ENCODE measurements around the gene TMEM30B.

TMEM30B gene

DNA sequence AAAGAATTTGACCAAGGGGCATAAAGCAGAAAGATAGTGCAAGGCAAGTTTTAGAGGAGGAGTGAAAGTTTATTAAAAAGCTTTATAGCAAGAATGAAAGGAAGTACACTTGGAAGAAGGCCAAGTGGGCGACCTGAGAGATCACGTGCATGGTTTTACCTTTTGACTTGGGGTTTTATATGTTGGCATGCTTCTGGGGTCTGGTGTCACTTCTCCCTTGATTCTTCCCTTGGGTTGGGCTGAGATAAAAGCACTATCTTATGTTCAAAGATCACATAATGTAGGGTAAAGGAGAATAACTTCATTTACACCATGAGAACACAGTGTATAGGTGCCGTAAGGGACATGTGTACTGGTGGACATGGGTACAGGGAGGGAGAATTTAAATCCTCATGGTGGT, 17.7 kb upstream of the TMEM30B start:
- DNase-seq, result peak; percentile 20

DNA sequence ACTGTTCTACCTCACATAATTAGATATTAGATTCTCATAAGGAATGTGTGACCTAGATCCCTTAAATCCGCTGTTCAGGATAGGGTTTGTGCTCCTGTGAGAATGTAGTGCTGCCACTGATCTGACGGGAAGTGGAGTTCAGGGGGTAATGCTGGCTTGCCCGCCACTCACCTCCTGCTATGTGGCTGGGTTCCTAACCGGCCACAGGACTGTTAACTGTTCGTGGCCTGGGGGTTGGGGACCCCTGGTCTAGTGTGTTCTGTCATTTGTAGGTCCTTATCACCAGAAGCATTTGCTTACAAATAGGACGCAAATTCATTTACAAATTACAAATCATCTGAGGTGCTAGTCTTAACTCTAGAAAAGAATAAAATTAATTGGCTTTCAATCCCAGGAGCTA, 16.4 kb upstream of the TMEM30B start:
- DNase-seq, result no peak

- peak; percentile 72 for DNase-seq
Observed at GRCh38 chr14:61296719-61297502, 15.8 kb upstream of the TMEM30B start.

GRCh38 chr14:61296151-61296550, 15.0 kb upstream of the TMEM30B start:
- DNase-seq, result peak; percentile 31

DNA sequence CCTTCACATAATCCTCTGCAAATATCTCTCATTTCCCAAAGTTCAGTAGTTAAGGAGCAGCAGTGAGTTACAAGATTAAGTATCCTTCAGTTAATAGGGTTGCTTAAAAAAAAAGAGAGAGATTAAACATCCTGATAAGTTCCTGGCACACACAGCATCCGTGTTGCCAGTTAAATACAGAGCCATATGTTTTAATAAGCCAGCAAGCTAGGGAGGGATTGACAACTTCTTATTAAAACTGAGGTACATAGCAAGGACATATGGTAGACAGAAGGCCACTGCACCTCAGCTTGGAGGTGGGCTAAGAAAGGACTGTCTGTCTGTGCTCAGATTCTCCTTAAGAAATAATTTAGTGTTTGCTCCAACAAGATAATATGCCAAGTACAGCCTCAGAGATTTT, 9.6 kb upstream of the TMEM30B start:
- DNase-seq, result peak; percentile 37

DNA sequence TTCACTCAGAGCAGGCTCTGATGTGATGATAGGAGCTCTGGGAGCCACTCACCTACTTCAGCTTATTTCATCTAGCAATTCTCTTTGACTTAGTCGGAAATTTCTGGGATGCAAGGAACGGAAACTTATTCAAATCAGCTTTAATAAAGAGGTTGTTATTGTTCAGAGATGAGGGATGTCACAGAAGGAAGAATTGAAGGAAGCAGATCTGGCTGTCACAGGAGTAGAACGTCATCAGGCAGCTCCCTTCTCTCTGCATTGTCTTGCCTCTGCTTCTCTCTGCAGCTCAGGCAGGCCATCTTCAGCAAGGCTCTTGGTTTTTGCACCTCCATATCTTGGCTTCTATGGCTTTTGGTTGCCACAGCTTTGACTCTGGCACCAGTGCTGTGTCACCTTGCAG, 7.6 kb upstream of the TMEM30B start:
- no peak for DNase-seq

DNA sequence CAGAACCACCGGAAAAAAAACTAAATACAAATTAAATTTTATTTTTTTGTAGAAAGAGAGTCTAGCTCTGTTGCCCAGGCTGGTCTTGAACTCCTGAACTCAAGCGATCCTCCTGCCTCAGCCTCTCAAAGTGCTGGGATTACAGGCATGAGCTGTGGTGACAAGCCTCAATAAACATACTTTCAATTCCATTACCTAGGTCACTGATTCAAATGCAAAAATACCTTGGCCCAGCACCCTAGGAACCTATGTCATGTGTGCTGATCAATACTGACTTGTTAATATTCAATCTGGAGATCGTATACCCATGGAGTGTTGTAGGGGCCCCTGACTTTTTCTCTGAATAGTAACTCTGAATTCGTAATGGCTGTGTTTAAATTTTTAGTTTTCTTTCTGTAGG, 7.1 kb upstream of the TMEM30B start:
- DNase-seq, result no peak

DNA sequence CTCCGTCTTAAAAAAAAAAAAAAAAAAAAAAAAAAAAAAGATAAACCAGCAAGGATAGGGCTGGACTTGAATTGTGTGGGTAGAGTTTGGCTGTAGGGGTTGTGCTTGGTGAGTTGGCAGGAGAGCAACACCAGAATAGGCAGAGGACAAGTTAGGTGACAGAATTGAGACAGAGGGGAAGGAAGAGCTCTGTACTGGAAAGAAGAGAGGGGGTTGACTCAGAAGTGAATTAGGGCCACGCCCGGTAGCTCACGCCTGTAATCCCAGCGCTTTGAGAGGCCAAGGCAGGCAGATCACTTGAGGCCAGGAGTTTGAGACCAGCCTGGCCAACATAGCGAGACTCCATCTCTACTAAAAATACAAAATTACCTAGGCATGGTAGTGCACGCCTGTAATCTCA, 6.1 kb upstream of the TMEM30B start:
- no peak for DNase-seq

DNA sequence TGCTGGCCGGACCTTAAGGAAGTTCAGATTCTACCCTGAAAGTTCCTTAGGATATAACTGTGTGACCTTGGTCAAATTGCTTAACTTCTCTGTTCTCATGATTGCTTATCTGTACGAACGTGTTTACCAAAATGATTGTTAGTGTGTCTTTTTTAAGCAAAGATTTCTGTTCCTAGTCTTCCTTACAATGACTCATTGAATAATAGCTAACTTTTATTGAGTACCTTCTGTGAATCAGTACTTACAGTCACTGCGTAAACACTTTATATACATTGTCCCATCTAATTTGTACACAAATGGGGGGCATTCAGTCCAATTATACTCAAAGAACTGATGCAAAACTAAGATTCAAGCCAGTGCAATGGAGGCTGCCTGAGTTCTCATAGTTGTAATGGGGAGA, 4.2 kb upstream of the TMEM30B start:
- no peak for DNase-seq

- peak; percentile 42 for DNase-seq
Observed at GRCh38 chr14:61284001-61284400, 2.9 kb upstream of the TMEM30B start.

DNA sequence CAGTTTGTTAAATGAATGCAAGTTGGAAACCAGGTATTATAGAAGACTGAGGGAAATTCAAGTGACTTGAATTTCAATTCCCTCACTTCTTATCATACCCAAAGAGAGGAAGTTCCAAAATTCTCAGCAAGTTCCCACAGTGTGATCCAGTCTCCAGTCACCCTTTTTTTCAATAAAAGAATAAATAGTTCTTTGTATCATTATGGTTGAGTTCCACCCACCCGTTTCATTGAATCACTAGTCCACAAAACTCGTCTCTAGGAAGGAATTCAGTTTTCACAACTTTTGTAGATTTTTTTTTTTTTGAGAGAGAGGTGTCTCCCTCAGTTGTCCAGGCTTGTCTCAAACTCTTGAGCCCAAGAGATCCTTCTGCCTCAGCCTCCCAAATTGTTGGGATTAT, 1.6 kb upstream of the TMEM30B start:
- no peak for DNase-seq

- DNase-seq, result peak; percentile 48
Observed at GRCh38 chr14:61281948-61282275, 774 bp upstream of the TMEM30B start.

- peak; percentile 80 for DNase-seq
Observed at GRCh38 chr14:61280526-61281185, 482 bp downstream of the TMEM30B start.

- DNase-seq, result peak; percentile 75
Observed at GRCh38 chr14:61280092-61280525, 1.0 kb downstream of the TMEM30B start.

DNA sequence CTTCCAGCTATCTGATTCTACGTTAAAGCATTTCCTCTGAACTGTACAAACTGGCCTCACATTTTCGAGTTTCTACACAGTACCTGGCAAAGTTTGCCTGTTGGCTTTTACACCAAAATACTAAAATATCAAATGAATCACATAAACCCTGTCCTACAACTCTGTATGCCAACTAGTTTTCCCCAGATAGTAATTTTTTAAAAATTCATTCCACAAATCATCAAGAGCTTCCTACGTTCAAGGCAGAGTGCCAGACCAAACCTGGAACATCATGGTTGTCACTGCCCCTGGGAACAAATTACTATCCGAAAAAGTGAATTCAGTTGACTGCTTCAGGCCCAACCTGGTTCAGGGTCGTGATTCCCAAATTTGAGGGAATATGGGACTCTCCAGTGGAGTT, 2.1 kb downstream of the TMEM30B start:
- no peak for DNase-seq

GRCh38 chr14:61277784-61278183, 3.4 kb downstream of the TMEM30B start:
- no peak for DNase-seq

DNA sequence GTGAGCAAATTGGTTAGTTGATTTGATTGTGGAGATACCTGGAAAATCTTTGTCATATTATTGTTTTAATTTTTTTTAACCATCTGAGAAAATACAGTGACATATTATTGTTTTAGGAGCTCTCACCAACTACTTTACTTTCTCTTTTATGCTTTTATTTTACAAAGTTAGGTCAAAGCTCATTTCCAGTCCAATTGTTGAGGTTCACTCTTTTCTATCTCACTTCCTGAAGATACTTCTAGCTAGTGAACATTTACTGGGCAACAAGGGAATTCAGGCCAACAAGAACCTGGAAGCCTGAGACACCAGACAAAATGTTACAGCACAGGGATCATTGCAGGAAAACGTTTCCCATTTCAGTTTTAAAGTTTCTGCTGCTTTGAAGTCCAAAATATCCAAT, 3.9 kb downstream of the TMEM30B start:
- DNase-seq, result no peak

DNA sequence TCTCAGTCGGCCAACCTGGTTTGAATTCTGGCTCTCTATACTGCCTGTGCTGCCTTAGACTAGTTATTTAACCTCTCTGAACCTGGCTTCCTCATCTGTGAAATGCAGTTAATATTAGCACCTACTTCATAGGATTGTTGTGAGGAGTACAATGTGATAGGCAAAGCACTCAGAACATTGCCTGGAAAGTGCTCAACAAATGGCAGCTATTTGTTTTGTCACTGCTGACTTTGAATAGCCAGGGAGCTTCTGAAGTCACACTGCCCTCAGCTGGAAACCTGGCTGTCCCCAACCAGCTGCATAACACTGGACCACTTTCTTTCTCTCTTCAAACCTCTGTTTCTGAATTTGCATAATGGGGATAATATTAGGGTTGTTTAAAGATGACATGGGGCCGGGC, 9.6 kb downstream of the TMEM30B start:
- DNase-seq, result no peak

GRCh38 chr14:61270714-61271113, 10.4 kb downstream of the TMEM30B start:
- no peak for DNase-seq

DNA sequence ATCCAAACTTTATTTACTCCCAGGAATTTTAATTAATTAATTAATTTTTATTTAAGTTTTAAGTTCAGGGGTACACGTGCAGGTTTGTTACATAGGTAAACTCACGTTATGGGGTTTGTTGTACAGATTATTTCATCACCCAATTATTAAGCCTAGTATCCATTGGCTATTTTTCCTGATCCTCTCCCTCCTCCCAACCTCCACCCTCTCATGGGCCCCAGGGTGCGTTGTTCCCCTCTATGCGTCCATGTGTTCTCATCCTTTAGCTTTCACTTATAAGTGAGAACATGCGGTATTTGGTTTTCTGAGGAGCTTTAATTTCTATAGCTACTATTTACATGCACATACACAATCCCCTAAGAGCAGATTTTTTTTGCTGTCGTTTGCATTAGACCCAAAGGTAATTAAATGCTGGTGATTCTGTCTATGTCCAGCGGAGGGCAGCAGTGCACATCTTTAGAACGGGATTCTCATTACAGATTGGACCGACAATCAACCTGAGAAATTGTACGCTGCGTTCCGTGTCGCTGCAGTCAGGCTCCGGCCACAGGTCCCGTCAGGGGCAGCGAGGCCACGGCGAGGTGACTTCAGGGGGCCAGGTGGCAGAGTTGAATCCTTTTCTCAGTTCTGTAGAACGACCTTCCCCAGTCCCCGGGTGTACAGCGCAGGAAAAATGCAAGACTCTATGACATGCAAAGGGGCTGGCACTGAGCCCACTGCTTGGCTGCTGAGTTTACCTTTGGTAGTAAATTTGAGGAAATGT, 11.6 kb downstream of the TMEM30B start:
- peak; percentile 90 for DNase-seq

- no peak for DNase-seq
Observed at GRCh38 chr14:61268812-61269211, 12.3 kb downstream of the TMEM30B start.

GRCh38 chr14:61266891-61267740, 14.0 kb downstream of the TMEM30B start:
- peak; percentile 69 for DNase-seq

DNA sequence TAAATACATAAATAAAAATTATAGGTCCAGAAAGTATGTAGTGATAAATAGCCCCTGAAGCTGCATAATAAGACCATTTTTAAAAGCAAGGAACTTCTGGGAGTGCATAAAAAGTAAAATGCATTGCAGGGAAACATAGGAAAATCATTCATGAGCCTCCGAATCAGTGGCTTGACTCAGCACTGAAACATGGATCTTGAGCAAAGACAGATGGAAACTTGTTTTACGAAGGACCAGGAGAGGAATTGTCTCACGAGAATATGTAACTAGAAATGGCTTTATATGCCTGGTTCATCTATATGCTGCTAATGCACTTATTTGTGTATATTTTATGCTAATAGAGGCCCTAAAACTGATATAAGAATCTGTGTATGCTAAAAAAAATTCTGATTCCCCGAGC, 14.7 kb downstream of the TMEM30B start:
- DNase-seq, result no peak
